GM13977 (cell line): Measurements from ENCODE around the gene TOGARAM2.

Experiments used
- DNase-seq: peaks from one replicate; pipeline ENCODE4 v3.0.0; 2012; ENCODE audit warnings: low spot score
- in situ Hi-C: fragments of 300-500 bp; cut with MboI; formaldehyde crosslinking; loops from one replicate; pipeline ENCODE4 v1.12.0; 2022; ENCODE audit warnings: low sequenced_read_pairs, low pct_unique_long_range_greater_than_20kb, mixed read lengths, inconsistent platforms; ENCODE audit not compliant: unreplicated experiment
- TF ChIP-seq, protein P1 (sequence below): IDR thresholded peaks from 2 replicates; pipeline ENCODE4 v1.5.1; 2012; ENCODE audit warnings: mild to moderate bottlenecking, control low read depth; ENCODE audit not compliant: insufficient read depth; ENCODE audit errors: extremely low read depth, missing control alignments

TOGARAM2 gene

DNA sequence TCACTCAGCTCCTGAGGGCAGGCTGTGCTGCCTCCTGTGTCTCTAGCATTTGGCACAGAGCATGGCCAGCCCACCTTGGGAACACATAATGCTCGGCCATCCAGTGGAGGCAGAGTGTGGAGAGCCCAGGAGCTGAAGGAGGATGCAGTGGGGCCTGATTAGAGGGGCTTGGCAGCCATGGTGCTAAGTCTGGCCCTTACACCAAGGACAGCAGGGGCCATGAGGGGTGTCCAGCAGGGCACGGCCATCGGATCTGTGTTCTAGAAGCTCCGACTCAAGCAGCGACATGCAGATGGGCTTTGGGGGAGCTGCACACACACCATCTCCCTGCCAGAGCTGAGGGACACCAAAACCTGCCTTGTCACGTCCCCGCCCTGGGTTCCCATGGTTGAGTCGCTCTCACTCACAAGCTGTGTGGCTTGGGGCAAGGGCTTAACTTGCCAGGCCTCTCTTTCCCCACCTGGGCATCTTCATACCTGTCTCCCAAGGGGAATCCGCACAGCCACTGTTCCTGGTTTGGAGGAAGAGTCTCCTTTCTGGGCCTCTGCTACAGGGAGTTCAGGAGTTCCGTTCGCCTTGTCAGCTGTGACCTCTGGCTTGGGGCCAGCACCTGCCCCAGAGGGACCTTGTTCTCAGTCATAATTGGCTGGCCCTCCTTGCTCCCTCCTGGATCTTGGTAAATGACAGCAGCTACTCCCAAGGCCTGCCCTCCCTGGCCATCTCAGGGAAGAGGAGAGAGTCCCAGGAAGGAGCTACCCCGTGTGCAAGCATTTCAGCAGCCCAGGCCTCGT is 1.3 kb upstream of the TOGARAM2 start:
- TF ChIP-seq, protein P1, sequence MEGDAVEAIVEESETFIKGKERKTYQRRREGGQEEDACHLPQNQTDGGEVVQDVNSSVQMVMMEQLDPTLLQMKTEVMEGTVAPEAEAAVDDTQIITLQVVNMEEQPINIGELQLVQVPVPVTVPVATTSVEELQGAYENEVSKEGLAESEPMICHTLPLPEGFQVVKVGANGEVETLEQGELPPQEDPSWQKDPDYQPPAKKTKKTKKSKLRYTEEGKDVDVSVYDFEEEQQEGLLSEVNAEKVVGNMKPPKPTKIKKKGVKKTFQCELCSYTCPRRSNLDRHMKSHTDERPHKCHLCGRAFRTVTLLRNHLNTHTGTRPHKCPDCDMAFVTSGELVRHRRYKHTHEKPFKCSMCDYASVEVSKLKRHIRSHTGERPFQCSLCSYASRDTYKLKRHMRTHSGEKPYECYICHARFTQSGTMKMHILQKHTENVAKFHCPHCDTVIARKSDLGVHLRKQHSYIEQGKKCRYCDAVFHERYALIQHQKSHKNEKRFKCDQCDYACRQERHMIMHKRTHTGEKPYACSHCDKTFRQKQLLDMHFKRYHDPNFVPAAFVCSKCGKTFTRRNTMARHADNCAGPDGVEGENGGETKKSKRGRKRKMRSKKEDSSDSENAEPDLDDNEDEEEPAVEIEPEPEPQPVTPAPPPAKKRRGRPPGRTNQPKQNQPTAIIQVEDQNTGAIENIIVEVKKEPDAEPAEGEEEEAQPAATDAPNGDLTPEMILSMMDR = no peak
- DNase-seq = no peak
- in situ Hi-C loops = no loop called here

DNA sequence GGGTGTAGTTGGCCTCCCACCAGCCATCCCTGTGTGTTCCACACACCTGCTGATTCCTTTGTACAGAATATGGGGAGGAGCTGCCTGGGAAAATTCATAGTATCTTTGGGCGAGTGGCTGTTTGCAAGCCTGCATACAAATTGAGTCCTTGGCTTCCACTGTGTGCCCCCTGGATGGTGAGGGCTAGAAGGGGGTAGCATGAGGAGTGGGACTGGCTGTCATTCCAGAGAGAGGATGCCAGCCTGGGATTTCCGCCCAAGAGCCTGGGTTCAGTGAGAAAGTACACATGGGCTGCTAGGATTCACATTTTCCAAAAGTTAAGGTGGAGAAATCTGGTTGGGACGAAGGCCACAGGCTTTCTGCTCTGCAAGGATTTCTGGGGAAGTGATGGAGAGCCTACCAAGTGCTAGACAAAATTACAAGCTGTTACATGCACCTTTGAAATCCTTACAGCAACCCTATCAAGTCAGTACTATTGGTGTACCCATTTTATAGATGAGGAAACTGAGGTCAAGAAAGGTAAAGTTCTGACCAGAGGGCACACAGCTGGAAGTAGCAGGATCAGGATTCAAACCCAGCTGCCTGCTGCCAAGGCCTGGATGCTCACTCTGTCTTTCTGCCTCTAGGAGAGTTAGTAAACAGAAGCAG is 606 bp upstream of the TOGARAM2 start:
- in situ Hi-C loops = no loop called here
- TF ChIP-seq, protein P1 = no peak
- DNase-seq = no peak

DNA sequence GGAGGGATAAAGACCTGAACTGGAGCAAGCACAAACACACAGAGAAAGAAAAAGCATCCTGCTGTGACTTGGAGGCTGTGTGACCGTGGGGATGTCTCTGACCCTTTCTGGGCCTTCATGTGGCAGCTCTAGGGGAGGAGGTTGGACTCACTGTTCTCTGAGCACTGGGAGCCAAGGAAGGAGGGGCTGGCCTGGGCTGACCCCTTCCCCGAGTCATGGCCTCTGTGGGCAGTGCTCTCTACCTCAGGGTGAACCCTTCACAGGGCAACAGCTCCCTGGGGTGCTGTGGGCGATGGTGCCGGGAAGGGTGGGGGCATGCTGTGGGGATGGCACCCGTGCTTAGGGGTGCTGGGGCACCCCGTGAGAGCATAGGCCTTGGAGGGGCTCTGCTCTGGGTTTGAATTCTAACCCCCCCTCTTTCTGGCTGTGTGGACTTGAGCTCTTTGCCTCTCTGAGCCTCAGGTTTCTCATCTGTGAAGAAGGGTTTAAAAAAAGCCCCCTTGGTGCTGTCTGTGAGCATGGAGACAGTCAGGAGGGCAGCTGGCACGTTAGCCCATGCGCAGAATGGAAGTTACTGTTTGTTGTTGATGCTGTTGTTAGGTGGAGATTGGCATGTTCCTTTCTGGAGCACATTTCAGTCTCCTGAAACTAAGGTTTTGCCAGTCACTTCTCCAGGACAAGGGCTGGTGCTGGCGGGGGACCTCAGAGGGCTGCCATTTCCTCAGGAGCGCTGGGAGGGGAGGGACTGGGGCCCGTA is 700 bp downstream of the TOGARAM2 start:
- DNase-seq = no peak
- in situ Hi-C loops = no loop called here
- TF ChIP-seq, protein P1 = no peak

- TF ChIP-seq, protein P1 = no peak
- no peak for DNase-seq
- in situ Hi-C loops = no loop called here
Measured at GRCh38 chr2:28982381-28982950, 1.4 kb downstream of the TOGARAM2 start.

- in situ Hi-C loops = no loop called here
- no peak for DNase-seq
- TF ChIP-seq, protein P1 = no peak
Measured at GRCh38 chr2:28986429-28986828, 5.3 kb downstream of the TOGARAM2 start.

GRCh38 chr2:28989973-28990372 is 8.9 kb downstream of the TOGARAM2 start:
- TF ChIP-seq, protein P1 = no peak
- no peak for DNase-seq
- in situ Hi-C loops = no loop called here
